ENCODE results near the gene CENPB.

Gene CENPB

GRCh38 chr20:3804254-3804751 is 17.8 kb upstream of the CENPB start:
- DNase-seq (ENCODE audit: extremely low read depth, low read depth), result no peak
- TF ChIP-seq, protein P1, sequence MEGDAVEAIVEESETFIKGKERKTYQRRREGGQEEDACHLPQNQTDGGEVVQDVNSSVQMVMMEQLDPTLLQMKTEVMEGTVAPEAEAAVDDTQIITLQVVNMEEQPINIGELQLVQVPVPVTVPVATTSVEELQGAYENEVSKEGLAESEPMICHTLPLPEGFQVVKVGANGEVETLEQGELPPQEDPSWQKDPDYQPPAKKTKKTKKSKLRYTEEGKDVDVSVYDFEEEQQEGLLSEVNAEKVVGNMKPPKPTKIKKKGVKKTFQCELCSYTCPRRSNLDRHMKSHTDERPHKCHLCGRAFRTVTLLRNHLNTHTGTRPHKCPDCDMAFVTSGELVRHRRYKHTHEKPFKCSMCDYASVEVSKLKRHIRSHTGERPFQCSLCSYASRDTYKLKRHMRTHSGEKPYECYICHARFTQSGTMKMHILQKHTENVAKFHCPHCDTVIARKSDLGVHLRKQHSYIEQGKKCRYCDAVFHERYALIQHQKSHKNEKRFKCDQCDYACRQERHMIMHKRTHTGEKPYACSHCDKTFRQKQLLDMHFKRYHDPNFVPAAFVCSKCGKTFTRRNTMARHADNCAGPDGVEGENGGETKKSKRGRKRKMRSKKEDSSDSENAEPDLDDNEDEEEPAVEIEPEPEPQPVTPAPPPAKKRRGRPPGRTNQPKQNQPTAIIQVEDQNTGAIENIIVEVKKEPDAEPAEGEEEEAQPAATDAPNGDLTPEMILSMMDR (IDR thresholded peaks at IDR 0.05; ENCODE audit: low read depth, low read length), result no peak

DNA sequence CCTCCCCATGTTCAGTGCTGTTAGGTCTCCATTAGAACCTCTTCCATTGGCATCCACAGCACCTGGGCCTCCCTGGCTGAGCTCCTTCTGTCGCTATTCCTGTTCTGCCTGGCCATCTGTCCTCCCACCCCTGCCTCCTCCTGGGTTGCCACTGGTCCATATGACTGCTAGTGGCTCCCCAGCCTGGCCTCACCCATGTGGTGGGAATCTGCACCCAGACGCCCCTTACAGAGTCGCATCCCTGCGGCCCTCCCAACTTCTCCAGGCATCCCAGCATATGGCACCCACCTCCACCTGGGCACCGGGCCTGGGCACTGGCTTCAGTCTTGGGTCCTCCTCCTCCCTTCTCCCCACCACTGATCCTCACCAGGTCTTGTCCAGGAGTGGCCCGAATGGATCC is 17.3 kb upstream of the CENPB start:
- no peak for DNase-seq (ENCODE audit: extremely low read depth, low read depth)
- TF ChIP-seq, protein P1 (IDR thresholded peaks at IDR 0.05; ENCODE audit: low read depth, low read length), result no peak

- DNase-seq (ENCODE audit: extremely low read depth, low read depth), result no peak
- TF ChIP-seq, protein P1 (IDR thresholded peaks at IDR 0.05; ENCODE audit: low read depth, low read length), result no peak
Observed at GRCh38 chr20:3803289-3803688, 16.7 kb upstream of the CENPB start.

- TF ChIP-seq, protein P1 (IDR thresholded peaks at IDR 0.05; ENCODE audit: low read depth, low read length), result no peak
- no peak for DNase-seq (ENCODE audit: extremely low read depth, low read depth)
Observed at GRCh38 chr20:3802524-3803239, 16.1 kb upstream of the CENPB start.

GRCh38 chr20:3801846-3802245 is 15.3 kb upstream of the CENPB start:
- DNase-seq (ENCODE audit: extremely low read depth, low read depth), result no peak
- TF ChIP-seq, protein P1 (IDR thresholded peaks at IDR 0.05; ENCODE audit: low read depth, low read length), result no peak

GRCh38 chr20:3801299-3801698 is 14.8 kb upstream of the CENPB start:
- DNase-seq (ENCODE audit: extremely low read depth, low read depth), result no peak
- TF ChIP-seq, protein P1 (IDR thresholded peaks at IDR 0.05; ENCODE audit: low read depth, low read length), result no peak

GRCh38 chr20:3800878-3801260 is 14.3 kb upstream of the CENPB start:
- TF ChIP-seq, protein P1 (IDR thresholded peaks at IDR 0.05; ENCODE audit: low read depth, low read length), result no peak
- DNase-seq (ENCODE audit: extremely low read depth, low read depth), result no peak
